Activated T-cell treated with anti-CD3 and anti-CD28 coated beads, Interleukin-2, amount 50 U/mL, for 4 hours (primary cell): Measurements from ENCODE around the gene NPB. TPM values are rescaled to one million over a fixed set of nuclear protein-coding genes. Genes with fewer than 3 reads are reported as not detected.
A peak's percentile ranks its signal among the peaks of the same experiment; 100 is the strongest.

Source experiments
- ATAC-seq, 2 donors: fragments of 200-7000 bp; cut with Tn5 transposase; one replicate each; pipeline ENCODE4 v1.10.0; 2021
- DNase-seq: peaks from one replicate; pipeline ENCODE4 v3.0.0-alpha.2; 2020
- H3K27me3 Mint-ChIP-seq: one replicate; pipeline ENCODE4 v1.8.0; 2021; ENCODE audit warnings: low read depth, mixed read lengths
- H3K36me3 Mint-ChIP-seq: one replicate; pipeline ENCODE4 v1.8.0; 2022; ENCODE audit warnings: mixed read lengths; ENCODE audit not compliant: insufficient read depth
- H3K4me1 Mint-ChIP-seq: one replicate; pipeline ENCODE4 v1.8.0; 2021; ENCODE audit warnings: low read depth, mixed read lengths
- H3K4me3 Mint-ChIP-seq: one replicate; pipeline ENCODE4 v1.8.0; 2021; ENCODE audit warnings: mild to moderate bottlenecking, moderate library complexity, mixed read lengths
- H3K9me3 Mint-ChIP-seq: one replicate; pipeline ENCODE4 v1.8.0; 2021; ENCODE audit warnings: mixed read lengths
- total RNA-seq, 3 donors: library from RNA; stranded (reverse); gene quantifications; one replicate each; pipeline ENCODE4 v1.2.1, GENCODE V29; 2021

NPB gene
- total RNA-seq, 3 donors from 2014 or later, result 0.14 to 0.24 TPM; not detected in 1

- ATAC-seq (no peak), DNase-seq (no peak)
- Mint-ChIP-seq H3K9me3 (no peaks in the 10 kb centered on the region), H3K36me3 (peaks cover 34% of the 10 kb centered on the region), H3K27me3 (peaks cover 9% of the 10 kb centered on the region), H3K4me3 (no peak overlapping the region), H3K4me1 (peaks cover 5% of the 10 kb centered on the region)
Measured at GRCh38 chr17:81900181-81900820, 1.7 kb upstream of the NPB start.

- peaks cover 5% of the 10 kb centered on the region for H3K4me1 Mint-ChIP-seq
- H3K9me3 Mint-ChIP-seq, result no peaks in the 10 kb centered on the region
- DNase-seq (no peak), ATAC-seq (peak; percentile 12 to 26)
- no peak overlapping the region for H3K4me3 Mint-ChIP-seq
- H3K36me3 Mint-ChIP-seq, result peaks cover 33% of the 10 kb centered on the region
- H3K27me3 Mint-ChIP-seq, result peaks cover 9% of the 10 kb centered on the region
Measured at GRCh38 chr17:81901167-81902022, 643 bp upstream of the NPB start.

GRCh38 chr17:81902653-81903414, 796 bp downstream of the NPB start:
- no peak overlapping the region for H3K4me3 Mint-ChIP-seq
- peak; percentile 6 to 39 for ATAC-seq
- peaks cover 27% of the 10 kb centered on the region for H3K36me3 Mint-ChIP-seq
- no peaks in the 10 kb centered on the region for H3K9me3 Mint-ChIP-seq
- peaks cover 9% of the 10 kb centered on the region for H3K27me3 Mint-ChIP-seq
- H3K4me1 Mint-ChIP-seq, result peaks cover 5% of the 10 kb centered on the region
- no peak for DNase-seq

GRCh38 chr17:81903415-81903831, 1.4 kb downstream of the NPB start:
- Mint-ChIP-seq H3K27me3 (peaks cover 9% of the 10 kb centered on the region), H3K4me3 (no peak overlapping the region), H3K9me3 (no peaks in the 10 kb centered on the region), H3K36me3 (peaks cover 21% of the 10 kb centered on the region), H3K4me1 (peaks cover 5% of the 10 kb centered on the region)
- DNase-seq (no peak), ATAC-seq (no peak)

- peaks cover 9% of the 10 kb centered on the region for H3K27me3 Mint-ChIP-seq
- H3K9me3 Mint-ChIP-seq, result no peaks in the 10 kb centered on the region
- no peak overlapping the region for H3K4me3 Mint-ChIP-seq
- peaks cover 5% of the 10 kb centered on the region for H3K4me1 Mint-ChIP-seq
- H3K36me3 Mint-ChIP-seq, result peaks cover 19% of the 10 kb centered on the region
- no peak for DNase-seq
- ATAC-seq, result no peak
Measured at GRCh38 chr17:81903896-81904599, 2.0 kb downstream of the NPB start.

- H3K4me1 Mint-ChIP-seq, result peaks cover 9% of the 10 kb centered on the region
- no peak overlapping the region for H3K4me3 Mint-ChIP-seq
- peaks cover 16% of the 10 kb centered on the region for H3K36me3 Mint-ChIP-seq
- H3K9me3 Mint-ChIP-seq, result no peaks in the 10 kb centered on the region
- DNase-seq (no peak), ATAC-seq (no peak)
- H3K27me3 Mint-ChIP-seq, result peaks cover 9% of the 10 kb centered on the region
Measured at GRCh38 chr17:81904600-81905423, 2.8 kb downstream of the NPB start.

GRCh38 chr17:81905424-81905875, 3.4 kb downstream of the NPB start:
- DNase-seq (no peak), ATAC-seq (no peak)
- H3K36me3 Mint-ChIP-seq, result peaks cover 10% of the 10 kb centered on the region
- no peak overlapping the region for H3K4me3 Mint-ChIP-seq
- no peaks in the 10 kb centered on the region for H3K9me3 Mint-ChIP-seq
- H3K4me1 Mint-ChIP-seq, result peaks cover 12% of the 10 kb centered on the region
- H3K27me3 Mint-ChIP-seq, result peaks cover 9% of the 10 kb centered on the region

- ATAC-seq (no peak), DNase-seq (no peak)
- Mint-ChIP-seq H3K36me3 (peaks cover 5% of the 10 kb centered on the region), H3K9me3 (no peaks in the 10 kb centered on the region), H3K4me1 (peaks cover 10% of the 10 kb centered on the region), H3K4me3 (no peak overlapping the region), H3K27me3 (peaks cover 6% of the 10 kb centered on the region)
Measured at GRCh38 chr17:81905993-81906392, 4.0 kb downstream of the NPB start.

GRCh38 chr17:81906476-81907218, 4.6 kb downstream of the NPB start:
- no peak overlapping the region for H3K4me3 Mint-ChIP-seq
- H3K9me3 Mint-ChIP-seq, result no peaks in the 10 kb centered on the region
- no peak for ATAC-seq
- peaks cover 9% of the 10 kb centered on the region for H3K4me1 Mint-ChIP-seq
- H3K36me3 Mint-ChIP-seq, result peaks cover 2% of the 10 kb centered on the region
- no peak for DNase-seq
- no peaks in the 10 kb centered on the region for H3K27me3 Mint-ChIP-seq

- ATAC-seq (no peak), DNase-seq (no peak)
- H3K9me3 Mint-ChIP-seq, result no peaks in the 10 kb centered on the region
- no peak overlapping the region for H3K4me3 Mint-ChIP-seq
- peaks cover 2% of the 10 kb centered on the region for H3K36me3 Mint-ChIP-seq
- no peaks in the 10 kb centered on the region for H3K27me3 Mint-ChIP-seq
- peaks cover 10% of the 10 kb centered on the region for H3K4me1 Mint-ChIP-seq
Measured at GRCh38 chr17:81907219-81908145, 5.4 kb downstream of the NPB start.

- Mint-ChIP-seq H3K36me3 (peaks cover 12% of the 10 kb centered on the region), H3K4me1 (peaks cover 10% of the 10 kb centered on the region), H3K27me3 (no peaks in the 10 kb centered on the region), H3K4me3 (no peak overlapping the region), H3K9me3 (no peaks in the 10 kb centered on the region)
- ATAC-seq, result no peak
- no peak for DNase-seq
Measured at GRCh38 chr17:81908793-81909192, 6.8 kb downstream of the NPB start.

GRCh38 chr17:81909231-81909630, 7.2 kb downstream of the NPB start:
- peaks cover 10% of the 10 kb centered on the region for H3K4me1 Mint-ChIP-seq
- no peaks in the 10 kb centered on the region for H3K9me3 Mint-ChIP-seq
- peaks cover 10% of the 10 kb centered on the region for H3K36me3 Mint-ChIP-seq
- no peaks in the 10 kb centered on the region for H3K27me3 Mint-ChIP-seq
- DNase-seq (no peak), ATAC-seq (no peak)
- peak overlapping the region; percentile 29 for H3K4me3 Mint-ChIP-seq
